ENCODE results near the gene SERTM1.

GRCh38 chr13:36665630-36666029 is 8.2 kb upstream of the SERTM1 start:
- TF ChIP-seq TCF7L2 (IDR thresholded peaks at IDR 0.05; ENCODE audit: borderline replicate concordance, low read depth, low read length), result no peak
- no peak for TF ChIP-seq CTCF (tag by site-specific recombination; IDR thresholded peaks at IDR 0.05)
- TF ChIP-seq ATF2 (tag by site-specific recombination; IDR thresholded peaks at IDR 0.05; ENCODE audit: low read depth), result no peak
- TF ChIP-seq ZNF18 (tag by site-specific recombination; IDR thresholded peaks at IDR 0.05), result no peak
